HTERT RPE-1 (cell line): ENCODE measurements around the gene NDUFV1.
"Not testable (repeated sequence)": the region's sequence is repeated elsewhere in the genome, so short reads cannot be mapped to it uniquely, and the experiment has no call there.

Experiments used
- in situ Hi-C: fragments of 300-500 bp; cut with MboI; formaldehyde crosslinking; loops from 4 replicates; pipeline ENCODE4 v1.14.3; 2020; ENCODE audit warnings: low sequenced_read_pairs

The NDUFV1 gene

GRCh38 chr11:67652965-67653845 is 46.5 kb downstream of the NDUFV1 start:
- in situ Hi-C loops = no loop called here

GRCh38 chr11:67654225-67654624 is 47.5 kb downstream of the NDUFV1 start:
- in situ Hi-C loops = no loop called here

- in situ Hi-C loops = no loop called here
These were observed 49.7 kb downstream of the NDUFV1 start for GRCh38 chr11:67656278-67656922.

- in situ Hi-C loops = no loop called here
These were observed 50.6 kb downstream of the NDUFV1 start for GRCh38 chr11:67657300-67657699.

- in situ Hi-C loops = not testable (repeated sequence)
These were observed 53.0 kb downstream of the NDUFV1 start for GRCh38 chr11:67659651-67660165.

- in situ Hi-C loops = not testable (repeated sequence)
These were observed 54.0 kb downstream of the NDUFV1 start for GRCh38 chr11:67660752-67661151.
